ENCODE measurements around the gene PGLYRP3. TPM values are rescaled to one million over a fixed set of nuclear protein-coding genes. Genes with fewer than 3 reads are reported as not detected.

Gene PGLYRP3
- total and polyA plus RNA-seq, 2 of the 8 experiments (the other 6 are each of a cell fraction or from before 2014, with no cell fraction given) = not detected

- no peak for TF ChIP-seq TAF7 (optimal IDR thresholded peaks at IDR 0.05; ENCODE audit: borderline replicate concordance, low read depth, low read length)
- no peak for TF ChIP-seq ATF2 (IDR thresholded peaks at IDR 0.05; ENCODE audit: low read length)
- TF ChIP-seq POU5F1 (IDR thresholded peaks at IDR 0.05; ENCODE audit: low read depth, low read length) = no peak
- TF ChIP-seq SUZ12 (IDR thresholded peaks at IDR 0.05; ENCODE audit: low read length) = no peak
These were observed 40.6 kb upstream of the PGLYRP3 start (continued) for GRCh38 chr1:153353226-153353947.

Measured in H1 (cell line).